PFSK-1 (cell line): ENCODE data around the gene STAMBP.

Source experiments
- POLR2AphosphoS5 ChIP-seq: IDR thresholded peaks from 2 replicates; pipeline ENCODE4 v1.6.1; 2012; ENCODE audit warnings: low read depth, mild to moderate bottlenecking, control low read depth, low read length, moderate library complexity
- TF ChIP-seq, protein P1 (sequence below), 2 experiments: IDR thresholded peaks; 2 replicates each; pipeline versions ENCODE4 v1.6.1 to v1.8.0; 2011 to 2012; ENCODE audit warnings: low read depth in 2 of 2, low read length in 2 of 2, control low read depth in 1 of 2, inconsistent platforms in 1 of 2, mild to moderate bottlenecking in 1 of 2, moderate library complexity in 1 of 2; ENCODE audit not compliant: insufficient read depth in 1 of 2

DNA sequence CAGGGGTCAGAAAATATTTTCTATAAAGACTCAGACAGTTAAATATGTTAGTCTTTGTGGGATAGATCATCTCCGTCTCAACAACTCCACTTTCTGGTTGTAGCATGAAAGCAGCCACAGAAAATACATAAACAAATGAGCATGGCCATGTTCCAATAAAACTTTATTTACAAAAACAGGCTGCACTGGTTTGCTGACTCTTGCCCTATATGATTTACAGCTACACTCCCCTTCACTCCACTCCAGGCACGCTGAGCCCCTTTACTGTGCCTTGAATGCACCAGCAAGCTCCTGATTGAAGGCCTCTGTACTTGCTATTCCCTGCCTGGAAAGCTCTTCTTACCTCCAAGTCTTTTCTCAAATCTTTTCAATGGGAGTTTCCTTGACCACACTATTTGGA is 5.8 kb upstream of the STAMBP start:
- TF ChIP-seq, protein P1, sequence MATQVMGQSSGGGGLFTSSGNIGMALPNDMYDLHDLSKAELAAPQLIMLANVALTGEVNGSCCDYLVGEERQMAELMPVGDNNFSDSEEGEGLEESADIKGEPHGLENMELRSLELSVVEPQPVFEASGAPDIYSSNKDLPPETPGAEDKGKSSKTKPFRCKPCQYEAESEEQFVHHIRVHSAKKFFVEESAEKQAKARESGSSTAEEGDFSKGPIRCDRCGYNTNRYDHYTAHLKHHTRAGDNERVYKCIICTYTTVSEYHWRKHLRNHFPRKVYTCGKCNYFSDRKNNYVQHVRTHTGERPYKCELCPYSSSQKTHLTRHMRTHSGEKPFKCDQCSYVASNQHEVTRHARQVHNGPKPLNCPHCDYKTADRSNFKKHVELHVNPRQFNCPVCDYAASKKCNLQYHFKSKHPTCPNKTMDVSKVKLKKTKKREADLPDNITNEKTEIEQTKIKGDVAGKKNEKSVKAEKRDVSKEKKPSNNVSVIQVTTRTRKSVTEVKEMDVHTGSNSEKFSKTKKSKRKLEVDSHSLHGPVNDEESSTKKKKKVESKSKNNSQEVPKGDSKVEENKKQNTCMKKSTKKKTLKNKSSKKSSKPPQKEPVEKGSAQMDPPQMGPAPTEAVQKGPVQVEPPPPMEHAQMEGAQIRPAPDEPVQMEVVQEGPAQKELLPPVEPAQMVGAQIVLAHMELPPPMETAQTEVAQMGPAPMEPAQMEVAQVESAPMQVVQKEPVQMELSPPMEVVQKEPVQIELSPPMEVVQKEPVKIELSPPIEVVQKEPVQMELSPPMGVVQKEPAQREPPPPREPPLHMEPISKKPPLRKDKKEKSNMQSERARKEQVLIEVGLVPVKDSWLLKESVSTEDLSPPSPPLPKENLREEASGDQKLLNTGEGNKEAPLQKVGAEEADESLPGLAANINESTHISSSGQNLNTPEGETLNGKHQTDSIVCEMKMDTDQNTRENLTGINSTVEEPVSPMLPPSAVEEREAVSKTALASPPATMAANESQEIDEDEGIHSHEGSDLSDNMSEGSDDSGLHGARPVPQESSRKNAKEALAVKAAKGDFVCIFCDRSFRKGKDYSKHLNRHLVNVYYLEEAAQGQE (IDR thresholded peaks at IDR 0.05; ENCODE audit: insufficient read depth in 1 of 2, low read depth in 2 of 2, low read length in 2 of 2): no peak
- no peak for TF ChIP-seq POLR2AphosphoS5
